MM.1S (cell line): ENCODE data around the gene YOD1.

Source experiments
- CTCF ChIP-seq: fragments of 300-600 bp; sonication (generic); IDR thresholded peaks from 2 replicates; pipeline ENCODE4 v1.5.1; 2016; ENCODE audit warnings: antibody characterized with exemption, low read length, mixed read lengths
- EZH2 ChIP-seq: fragments of 300-600 bp; sonication (generic); optimal IDR thresholded peaks from 2 replicates; pipeline ENCODE3; 2017; ENCODE audit warnings: low read depth, mild to moderate bottlenecking, antibody characterized with exemption, low read length, mixed read lengths
- EZH2phosphoT487 ChIP-seq: fragments of 300-600 bp; sonication (generic); IDR thresholded peaks from 2 replicates; pipeline ENCODE4 v1.6.1; 2018; ENCODE audit warnings: antibody characterized with exemption, low read length

- TF ChIP-seq EZH2 (no peak), CTCF (no peak), EZH2phosphoT487 (no peak)
Observed at GRCh38 chr1:207040181-207040533, 10.9 kb downstream of the YOD1 start.
